Activated CD4-positive, CD25-positive, alpha-beta regulatory T cell treated with anti-CD3 and anti-CD28 coated beads, Interleukin-2, amount 50 U/mL, for 24 hours (primary cell): Measurements from ENCODE around the gene PDLIM5.
"Not testable (repeated sequence)": the region's sequence is repeated elsewhere in the genome, so short reads cannot be mapped to it uniquely, and the experiment has no call there.

Source experiments
- ATAC-seq, 2 donors: fragments of 150-1000 bp; cut with Tn5 transposase; one replicate each; pipeline ENCODE4 v1.10.0; 2021; ENCODE audit warnings: mild to moderate bottlenecking in 1 of 2, moderate library complexity in 1 of 2

PDLIM5 gene

GRCh38 chr4:94533405-94534223 lies 81.9 kb downstream of the PDLIM5 start:
- no peak for ATAC-seq

DNA sequence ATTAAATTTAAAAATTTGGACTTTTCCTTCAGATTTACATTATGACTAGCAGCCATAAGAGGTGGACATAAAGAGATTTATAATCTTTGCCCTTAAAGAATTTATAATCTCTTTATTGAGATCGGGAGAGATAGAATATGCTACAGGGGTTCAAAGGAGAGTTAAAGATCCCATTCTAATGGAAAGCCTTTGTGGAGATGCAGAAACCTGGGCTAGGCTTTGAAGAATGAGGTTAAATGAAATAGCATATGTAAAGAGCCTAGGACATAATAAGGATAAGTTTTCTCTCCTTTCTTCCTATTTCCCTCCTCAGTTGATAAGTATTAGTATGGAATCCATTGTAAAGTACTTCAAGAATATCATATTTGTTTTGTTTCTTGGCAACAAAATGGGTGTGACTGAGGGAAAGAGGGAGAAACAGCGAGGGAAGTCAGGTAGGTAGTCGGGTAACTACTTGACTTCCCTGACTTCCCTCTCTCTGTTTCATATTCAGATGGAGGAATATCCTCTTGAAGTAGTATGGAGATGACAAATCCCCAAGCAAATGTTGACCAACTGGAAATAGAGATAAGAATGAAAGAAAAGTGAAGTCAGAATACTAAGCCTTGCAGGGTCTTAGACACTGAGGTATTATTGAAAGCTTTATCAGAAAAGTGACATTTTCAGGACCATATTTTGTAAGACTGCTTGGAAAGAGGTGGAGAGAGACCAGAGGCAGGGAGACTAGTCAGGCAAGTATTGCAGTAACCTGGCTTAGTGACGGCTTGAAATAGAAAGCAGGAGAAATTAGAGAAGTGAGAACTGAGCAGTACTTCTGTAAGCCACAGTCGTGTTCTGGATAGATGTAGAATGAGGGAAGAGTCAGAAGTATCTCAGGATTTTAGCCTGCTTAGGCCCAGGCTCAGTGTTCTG lies 82.9 kb downstream of the PDLIM5 start:
- no peak for ATAC-seq

DNA sequence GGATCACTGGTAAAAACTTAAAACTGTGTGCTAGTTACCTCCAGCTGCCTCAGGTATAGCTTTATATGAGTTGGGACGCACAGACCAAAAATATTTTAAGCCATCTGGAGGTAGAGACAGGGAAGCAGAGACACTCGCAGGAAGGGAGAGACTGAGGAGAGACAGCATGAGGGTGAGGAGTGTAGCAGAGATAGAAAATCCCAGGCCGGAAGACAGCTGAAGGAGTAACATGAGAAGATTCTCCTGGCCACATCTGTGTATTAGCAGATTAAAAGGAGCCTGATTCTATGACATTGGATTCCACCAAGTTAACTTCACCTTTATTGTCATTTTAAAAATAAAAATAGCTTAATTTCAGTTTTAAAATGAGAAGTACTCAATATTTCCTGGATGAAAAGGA lies 84.3 kb downstream of the PDLIM5 start:
- no peak for ATAC-seq

DNA sequence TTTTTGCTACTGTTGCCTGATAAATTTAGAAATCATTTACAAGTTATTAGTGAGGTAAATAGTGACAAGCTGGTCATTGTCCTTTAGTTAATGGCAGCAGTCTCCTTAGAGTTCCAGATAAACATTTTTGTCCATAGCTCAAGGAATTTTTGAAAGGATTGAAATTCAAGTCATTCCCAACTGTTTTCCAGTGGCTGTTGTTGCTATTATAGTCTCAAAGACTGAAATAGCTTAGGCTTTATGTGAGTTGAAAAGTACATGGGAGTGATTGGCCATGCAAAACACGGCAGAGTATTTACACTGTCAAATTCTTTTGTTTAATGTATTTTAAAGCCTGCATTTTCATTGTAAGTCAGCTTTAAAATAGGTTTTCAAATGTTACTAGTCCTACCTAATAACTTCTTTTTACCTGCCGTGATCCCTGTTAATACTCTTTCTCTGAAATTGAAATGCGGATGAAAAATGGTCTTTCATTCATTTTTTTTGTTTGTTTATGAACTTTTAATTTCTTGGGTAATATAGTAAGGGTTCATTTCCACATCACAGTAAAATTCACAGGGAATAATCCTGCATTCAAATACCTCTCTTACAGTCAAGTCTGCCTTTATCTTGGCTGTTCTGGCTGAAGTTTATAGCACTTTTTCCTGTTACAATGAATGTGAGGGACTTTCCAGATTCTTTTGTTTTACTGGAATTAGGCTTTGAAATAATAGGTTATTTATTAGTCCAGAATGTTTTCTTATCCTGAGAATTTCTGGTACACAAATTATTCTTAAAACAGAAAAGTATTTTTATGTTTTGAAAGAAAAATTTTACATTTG lies 85.1 kb downstream of the PDLIM5 start:
- no peak for ATAC-seq

GRCh38 chr4:94537921-94538628 lies 86.3 kb downstream of the PDLIM5 start:
- no peak for ATAC-seq

DNA sequence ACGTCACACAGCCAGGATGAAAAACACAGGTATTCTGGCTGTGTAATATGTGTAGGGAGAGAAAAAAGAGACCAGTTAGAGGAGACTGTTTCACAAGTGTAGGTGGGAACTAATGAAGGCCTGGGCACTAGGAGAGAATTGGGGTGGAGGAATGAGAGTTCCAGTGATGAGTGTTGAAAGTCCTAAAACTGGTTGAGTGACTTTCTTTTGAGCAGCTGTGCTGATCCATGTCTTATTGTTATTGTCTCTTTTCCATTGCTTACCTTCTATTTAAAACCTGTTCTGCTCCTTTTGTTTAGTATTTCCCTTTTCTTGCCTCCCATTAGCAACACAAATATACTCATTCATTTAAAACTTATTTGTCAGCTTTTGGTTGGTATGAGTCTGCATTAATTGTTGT lies 88.7 kb downstream of the PDLIM5 start:
- no peak for ATAC-seq

DNA sequence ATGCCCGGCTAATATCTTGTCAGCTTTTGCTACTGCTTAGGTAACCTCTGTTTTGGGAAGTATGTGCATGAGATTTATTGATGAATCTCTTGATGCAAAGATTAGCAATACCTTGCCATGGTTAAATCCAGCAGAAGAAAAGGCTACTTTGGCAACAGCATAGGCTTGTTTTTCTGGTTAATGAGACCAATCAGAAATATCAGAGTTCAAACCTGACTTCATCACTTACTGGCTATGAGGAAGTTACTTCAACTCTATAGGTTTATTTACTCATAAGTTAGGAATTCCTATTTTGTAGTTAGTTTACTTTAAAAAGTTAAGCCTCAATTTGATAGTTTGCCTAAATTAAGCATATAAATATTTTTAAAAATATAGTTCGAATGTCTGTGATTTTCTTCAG lies 93.1 kb downstream of the PDLIM5 start:
- no peak for ATAC-seq

GRCh38 chr4:94545296-94545695 lies 93.6 kb downstream of the PDLIM5 start:
- no peak for ATAC-seq

GRCh38 chr4:94546949-94547348 lies 95.2 kb downstream of the PDLIM5 start:
- no peak for ATAC-seq

GRCh38 chr4:94548571-94548970 lies 96.8 kb downstream of the PDLIM5 start:
- ATAC-seq: no peak

GRCh38 chr4:94550352-94550751 lies 98.6 kb downstream of the PDLIM5 start:
- no peak for ATAC-seq

- ATAC-seq: no peak
These were observed 99.1 kb downstream of the PDLIM5 start for GRCh38 chr4:94550851-94551250.

DNA sequence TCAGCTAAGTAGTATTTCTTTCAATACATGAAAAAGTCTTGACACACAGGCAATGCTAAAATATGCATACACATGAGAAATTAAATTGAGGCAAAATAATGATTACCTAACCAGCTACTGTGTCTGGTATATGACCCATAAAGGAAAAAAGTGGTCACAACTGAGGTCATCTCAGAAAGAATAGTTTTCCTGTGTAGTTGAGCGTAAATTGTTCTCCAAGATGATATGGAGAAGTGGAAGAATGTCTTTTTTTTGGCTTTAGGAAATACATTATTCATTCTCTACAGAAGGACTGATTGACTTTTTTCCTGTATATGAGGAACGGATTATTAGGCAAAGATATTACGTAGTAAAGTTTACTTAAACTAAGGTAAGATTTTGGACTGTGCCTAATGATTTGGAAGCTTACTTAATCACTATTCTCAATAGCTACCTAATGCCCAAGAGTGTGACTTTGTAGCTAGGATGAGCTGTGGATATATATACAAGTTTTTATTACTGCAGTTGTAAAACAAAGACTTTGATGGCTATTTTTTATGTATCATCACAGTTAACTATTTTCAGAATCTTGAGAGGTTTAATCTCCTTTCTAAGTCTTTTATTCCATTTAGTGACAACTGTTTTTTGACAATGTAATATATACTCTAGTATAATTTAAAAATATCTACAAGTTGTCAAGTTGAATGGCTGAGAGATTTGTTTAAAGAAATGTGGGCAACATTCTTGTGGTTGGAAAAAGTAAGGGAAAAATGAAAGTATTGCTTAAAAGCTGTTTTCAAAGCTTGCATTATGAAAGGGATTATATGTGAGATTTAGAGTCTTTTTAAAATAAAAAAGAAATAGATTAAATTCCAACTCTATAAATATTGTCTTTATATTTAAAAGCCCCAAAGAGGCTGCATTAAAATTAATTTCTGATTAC lies 100.2 kb downstream of the PDLIM5 start:
- no peak for ATAC-seq

GRCh38 chr4:94556047-94556446 lies 104.3 kb downstream of the PDLIM5 start:
- not testable (repeated sequence) for ATAC-seq

GRCh38 chr4:94557632-94558031 lies 105.9 kb downstream of the PDLIM5 start:
- not testable (repeated sequence) for ATAC-seq

- no peak for ATAC-seq
These were observed 106.7 kb downstream of the PDLIM5 start for GRCh38 chr4:94558392-94558904.

- no peak for ATAC-seq
These were observed 107.6 kb downstream of the PDLIM5 start for GRCh38 chr4:94559351-94559806.

DNA sequence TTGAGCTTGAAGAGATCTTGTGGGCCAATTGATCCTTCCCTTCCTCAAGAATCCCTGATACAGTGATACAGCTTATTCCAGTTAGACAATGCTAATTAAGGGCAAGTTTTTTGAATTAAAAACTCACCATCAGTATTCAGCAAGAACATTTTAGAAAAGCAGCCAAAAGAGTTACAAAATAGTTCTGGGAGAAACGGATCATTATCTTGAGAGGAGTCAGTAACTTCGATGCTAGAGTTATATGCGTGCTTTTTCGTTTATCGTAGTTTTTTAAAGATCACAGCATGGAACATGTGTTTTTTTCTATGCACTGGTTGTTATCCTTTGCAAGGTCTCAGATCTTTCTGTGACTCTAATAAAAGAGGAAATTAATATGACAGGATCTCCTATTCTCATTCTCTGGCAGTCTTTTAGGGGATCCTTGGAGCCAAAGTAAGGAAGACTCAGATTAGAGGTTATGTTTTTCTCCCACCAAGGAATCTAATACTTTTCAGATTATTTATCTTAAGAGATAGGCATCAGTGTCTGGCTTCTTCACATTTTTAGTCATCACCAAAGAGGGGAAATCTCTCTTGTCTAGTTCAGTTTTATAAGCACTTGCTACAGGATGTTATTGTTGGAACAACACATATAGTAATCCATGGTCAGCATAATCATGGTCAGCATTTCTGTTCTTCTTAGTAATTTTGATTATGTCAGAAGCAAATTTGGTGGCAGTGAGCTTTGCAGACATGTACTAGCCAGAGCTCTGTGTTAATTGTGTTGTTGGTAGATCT lies 109.7 kb downstream of the PDLIM5 start:
- no peak for ATAC-seq

DNA sequence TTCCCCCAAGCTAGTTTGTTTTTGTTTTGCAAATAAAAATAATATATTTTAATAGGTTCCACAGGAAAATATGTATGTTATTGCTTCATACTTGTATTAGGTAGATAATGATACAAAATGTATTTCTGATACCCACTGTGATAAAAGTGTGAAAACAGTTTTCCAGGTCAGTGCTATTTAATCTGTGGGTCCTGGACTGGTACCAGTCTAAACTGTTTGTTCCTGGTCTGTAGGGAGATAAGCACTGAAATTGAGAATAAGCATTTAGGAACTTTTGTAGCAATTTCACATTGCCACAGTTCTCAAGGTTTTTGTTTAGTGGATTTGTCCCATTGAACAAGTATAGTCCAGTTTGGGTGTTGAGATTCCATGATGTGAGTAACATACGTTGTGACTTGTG lies 110.5 kb downstream of the PDLIM5 start:
- no peak for ATAC-seq

DNA sequence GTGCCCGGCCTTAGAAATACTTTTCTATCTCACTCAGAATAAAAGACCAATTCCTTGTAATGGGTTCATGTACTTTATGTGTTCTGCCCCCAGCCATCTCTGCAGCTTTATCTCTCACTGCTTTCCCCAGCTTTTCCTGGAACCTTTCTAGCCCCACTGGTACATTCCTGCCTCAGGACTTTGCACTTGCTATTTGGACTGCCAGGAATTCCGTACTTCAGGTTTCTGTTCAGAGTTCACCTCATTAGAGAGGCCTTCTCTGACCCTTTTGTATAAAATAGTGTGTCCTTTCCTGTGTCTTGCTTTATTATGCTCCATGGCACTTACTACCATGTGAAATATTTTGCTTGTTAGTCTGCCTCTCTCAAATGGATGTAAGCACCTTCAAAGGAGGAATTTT lies 112.5 kb downstream of the PDLIM5 start:
- no peak for ATAC-seq
